ENCODE results near the gene KIF12.
"Not testable (repeated sequence)": the region's sequence is repeated elsewhere in the genome, so short reads cannot be mapped to it uniquely, and the experiment has no call there.

The KIF12 gene

GRCh38 chr9:114046875-114047274 lies 52.2 kb downstream of the KIF12 start:
- no peak for TF ChIP-seq CTCF (IDR thresholded peaks at IDR 0.05; ENCODE audit: low read length)
- no peak for TF ChIP-seq EZH2 (IDR thresholded peaks at IDR 0.05; ENCODE audit: borderline replicate concordance, low read length)
- Histone ChIP-seq H3K27ac (ENCODE audit: low read depth, low read length, poor library complexity, severe bottlenecking) (no peak overlapping the region), H3K4me1 (ENCODE audit: insufficient read depth, low read length, severe bottlenecking) (no peaks in the 10 kb centered on the region), H3K9me3 (ENCODE audit: low read length) (no peaks in the 10 kb centered on the region), H3K4me3 (ENCODE audit: low read depth, low read length, poor library complexity, severe bottlenecking) (no peak overlapping the region), H3F3A (ENCODE audit: insufficient read depth, low read length) (no peaks in the 10 kb centered on the region), H3K9ac (ENCODE audit: low read length) (no peak overlapping the region), H3K79me2 (ENCODE audit: insufficient read depth, low read length) (no peaks in the 10 kb centered on the region), H3K4me2 (ENCODE audit: low read length) (no peak overlapping the region), H3K9me2 (ENCODE audit: low read depth, low read length) (no peaks in the 10 kb centered on the region), H3K27me3 (ENCODE audit: insufficient read depth, low read length) (no peaks in the 10 kb centered on the region), H4K20me1 (ENCODE audit: insufficient read depth, low read length) (no peaks in the 10 kb centered on the region), H3K36me3 (ENCODE audit: insufficient read depth, low read length) (no peaks in the 10 kb centered on the region), H2AFZ (ENCODE audit: low read length) (no peak overlapping the region)

GRCh38 chr9:114046237-114046755 lies 52.8 kb downstream of the KIF12 start:
- no peaks in the 10 kb centered on the region for H3F3A ChIP-seq (ENCODE audit: insufficient read depth, low read length)
- H3K4me2 ChIP-seq (ENCODE audit: low read length), result no peak overlapping the region
- no peaks in the 10 kb centered on the region for H4K20me1 ChIP-seq (ENCODE audit: insufficient read depth, low read length)
- no peaks in the 10 kb centered on the region for H3K27me3 ChIP-seq (ENCODE audit: insufficient read depth, low read length)
- H3K36me3 ChIP-seq (ENCODE audit: insufficient read depth, low read length), result no peaks in the 10 kb centered on the region
- no peak for TF ChIP-seq EZH2 (IDR thresholded peaks at IDR 0.05; ENCODE audit: borderline replicate concordance, low read length)
- TF ChIP-seq CTCF (IDR thresholded peaks at IDR 0.05; ENCODE audit: low read length), result no peak
- H3K79me2 ChIP-seq (ENCODE audit: insufficient read depth, low read length), result no peaks in the 10 kb centered on the region
- H3K27ac ChIP-seq (ENCODE audit: low read depth, low read length, poor library complexity, severe bottlenecking), result no peak overlapping the region
- no peaks in the 10 kb centered on the region for H3K4me1 ChIP-seq (ENCODE audit: insufficient read depth, low read length, severe bottlenecking)
- H3K9me2 ChIP-seq (ENCODE audit: low read depth, low read length), result no peaks in the 10 kb centered on the region
- no peak overlapping the region for H3K9ac ChIP-seq (ENCODE audit: low read length)
- no peaks in the 10 kb centered on the region for H3K9me3 ChIP-seq (ENCODE audit: low read length)
- no peak overlapping the region for H3K4me3 ChIP-seq (ENCODE audit: low read depth, low read length, poor library complexity, severe bottlenecking)
- H2AFZ ChIP-seq (ENCODE audit: low read length), result no peak overlapping the region

GRCh38 chr9:114043660-114044059 lies 55.4 kb downstream of the KIF12 start:
- H3K79me2 ChIP-seq (ENCODE audit: insufficient read depth, low read length); H3K4me1 ChIP-seq (ENCODE audit: insufficient read depth, low read length, severe bottlenecking); H3K9me2 ChIP-seq (ENCODE audit: low read depth, low read length); H3K9ac ChIP-seq (ENCODE audit: low read length); H3F3A ChIP-seq (ENCODE audit: insufficient read depth, low read length); H3K9me3 ChIP-seq (ENCODE audit: low read length); H4K20me1 ChIP-seq (ENCODE audit: insufficient read depth, low read length); H3K4me2 ChIP-seq (ENCODE audit: low read length); H3K36me3 ChIP-seq (ENCODE audit: insufficient read depth, low read length); H3K27ac ChIP-seq (ENCODE audit: low read depth, low read length, poor library complexity, severe bottlenecking); H2AFZ ChIP-seq (ENCODE audit: low read length); H3K4me3 ChIP-seq (ENCODE audit: low read depth, low read length, poor library complexity, severe bottlenecking); H3K27me3 ChIP-seq (ENCODE audit: insufficient read depth, low read length): not testable (repeated sequence)
